ENCODE measurements around the gene TNRC18. TPM values are rescaled to one million over a fixed set of nuclear protein-coding genes. Genes with fewer than 3 reads are reported as not detected.
"Not testable (repeated sequence)": the region's sequence is repeated elsewhere in the genome, so short reads cannot be mapped to it uniquely, and the experiment has no call there.

The TNRC18 gene
- total RNA-seq, 1 donor from 2014 or later = 47.3 TPM

GRCh38 chr7:5337047-5337446 is 86.6 kb downstream of the TNRC18 start:
- H3K27ac Mint-ChIP-seq = no peak overlapping the region
- H3K4me1 Mint-ChIP-seq (ENCODE audit: low read depth) = peaks cover 6% of the 10 kb centered on the region
- H3K27me3 Mint-ChIP-seq (ENCODE audit: low read depth) = no peaks in the 10 kb centered on the region
- H3K36me3 Mint-ChIP-seq (ENCODE audit: low read depth) = peaks cover 78% of the 10 kb centered on the region
- intact Hi-C loops (cut with micrococcal nuclease) = no loop called here
- no peak overlapping the region for H3K4me3 Mint-ChIP-seq (ENCODE audit: low read depth)
- H3K9me3 Mint-ChIP-seq = peaks cover 17% of the 10 kb centered on the region
- DNase-seq (ENCODE audit: low spot score) = no peak

- Mint-ChIP-seq H3K36me3 (ENCODE audit: low read depth) (peaks cover 76% of the 10 kb centered on the region), H3K27ac (no peak overlapping the region), H3K4me3 (ENCODE audit: low read depth) (no peak overlapping the region), H3K27me3 (ENCODE audit: low read depth) (no peaks in the 10 kb centered on the region), H3K4me1 (ENCODE audit: low read depth) (peaks cover 12% of the 10 kb centered on the region), H3K9me3 (peaks cover 14% of the 10 kb centered on the region)
- intact Hi-C loops (cut with micrococcal nuclease) = no loop called here
- no peak for DNase-seq (ENCODE audit: low spot score)
Observed at GRCh38 chr7:5334671-5335070, 89.0 kb downstream of the TNRC18 start.

GRCh38 chr7:5333121-5334045 is 90.3 kb downstream of the TNRC18 start:
- Mint-ChIP-seq H3K4me1 (ENCODE audit: low read depth) (peaks cover 12% of the 10 kb centered on the region), H3K27ac (no peak overlapping the region), H3K4me3 (ENCODE audit: low read depth) (no peak overlapping the region), H3K9me3 (peaks cover 14% of the 10 kb centered on the region), H3K27me3 (ENCODE audit: low read depth) (no peaks in the 10 kb centered on the region), H3K36me3 (ENCODE audit: low read depth) (peaks cover 66% of the 10 kb centered on the region)
- intact Hi-C loops (cut with micrococcal nuclease) = no loop called here
- DNase-seq (ENCODE audit: low spot score) = no peak

GRCh38 chr7:5332579-5332978 is 91.1 kb downstream of the TNRC18 start:
- Mint-ChIP-seq H3K9me3 (peaks cover 14% of the 10 kb centered on the region), H3K36me3 (ENCODE audit: low read depth) (peaks cover 61% of the 10 kb centered on the region), H3K27ac (no peak overlapping the region), H3K4me1 (ENCODE audit: low read depth) (peaks cover 12% of the 10 kb centered on the region), H3K27me3 (ENCODE audit: low read depth) (no peaks in the 10 kb centered on the region), H3K4me3 (ENCODE audit: low read depth) (no peak overlapping the region)
- intact Hi-C loops (cut with micrococcal nuclease) = no loop called here
- DNase-seq (ENCODE audit: low spot score) = no peak

- no peak overlapping the region for H3K4me3 Mint-ChIP-seq (ENCODE audit: low read depth)
- H3K36me3 Mint-ChIP-seq (ENCODE audit: low read depth) = peaks cover 54% of the 10 kb centered on the region
- H3K9me3 Mint-ChIP-seq = no peaks in the 10 kb centered on the region
- H3K4me1 Mint-ChIP-seq (ENCODE audit: low read depth) = peaks cover 12% of the 10 kb centered on the region
- intact Hi-C loops (cut with micrococcal nuclease) = no loop called here
- no peaks in the 10 kb centered on the region for H3K27me3 Mint-ChIP-seq (ENCODE audit: low read depth)
- DNase-seq (ENCODE audit: low spot score) = no peak
- H3K27ac Mint-ChIP-seq = no peak overlapping the region
Observed at GRCh38 chr7:5330288-5330687, 93.3 kb downstream of the TNRC18 start.

GRCh38 chr7:5324961-5325360 is 98.7 kb downstream of the TNRC18 start:
- intact Hi-C loops (cut with micrococcal nuclease) = no loop called here
- Mint-ChIP-seq H3K4me1 (ENCODE audit: low read depth) (no peaks in the 10 kb centered on the region), H3K36me3 (ENCODE audit: low read depth) (peaks cover 67% of the 10 kb centered on the region), H3K27ac (no peak overlapping the region), H3K9me3 (peaks cover 3% of the 10 kb centered on the region), H3K27me3 (ENCODE audit: low read depth) (no peaks in the 10 kb centered on the region), H3K4me3 (ENCODE audit: low read depth) (no peak overlapping the region)
- no peak for DNase-seq (ENCODE audit: low spot score)

GRCh38 chr7:5323800-5324781 is 99.5 kb downstream of the TNRC18 start:
- Mint-ChIP-seq H3K36me3 (ENCODE audit: low read depth) (peaks cover 70% of the 10 kb centered on the region), H3K9me3 (peaks cover 11% of the 10 kb centered on the region)
- H3K27me3 Mint-ChIP-seq (ENCODE audit: low read depth); H3K4me3 Mint-ChIP-seq (ENCODE audit: low read depth); DNase-seq (ENCODE audit: low spot score); intact Hi-C loops (cut with micrococcal nuclease); H3K27ac Mint-ChIP-seq; H3K4me1 Mint-ChIP-seq (ENCODE audit: low read depth): not testable (repeated sequence)

- no peak overlapping the region for H3K27ac Mint-ChIP-seq
Observed at GRCh38 chr7:5322621-5323410, 100.8 kb downstream of the TNRC18 start.

GRCh38 chr7:5320802-5321396 is 102.7 kb downstream of the TNRC18 start:
- H3K4me3 Mint-ChIP-seq (ENCODE audit: low read depth) = no peak overlapping the region
- intact Hi-C loops (cut with micrococcal nuclease) = no loop called here
- H3K27ac Mint-ChIP-seq = no peak overlapping the region
- no peaks in the 10 kb centered on the region for H3K4me1 Mint-ChIP-seq (ENCODE audit: low read depth)
- peaks cover 23% of the 10 kb centered on the region for H3K9me3 Mint-ChIP-seq
- DNase-seq (ENCODE audit: low spot score) = no peak
- peaks cover 81% of the 10 kb centered on the region for H3K36me3 Mint-ChIP-seq (ENCODE audit: low read depth)
- no peaks in the 10 kb centered on the region for H3K27me3 Mint-ChIP-seq (ENCODE audit: low read depth)

More at GRCh38 chr7:5322621-5323410, 100.8 kb downstream of the TNRC18 start:
- no peaks in the 10 kb centered on the region for H3K4me1 Mint-ChIP-seq (ENCODE audit: low read depth)
- peaks cover 23% of the 10 kb centered on the region for H3K9me3 Mint-ChIP-seq
- H3K27me3 Mint-ChIP-seq (ENCODE audit: low read depth) = no peaks in the 10 kb centered on the region
- H3K36me3 Mint-ChIP-seq (ENCODE audit: low read depth) = peaks cover 83% of the 10 kb centered on the region
- DNase-seq (ENCODE audit: low spot score) = no peak
- intact Hi-C loops (cut with micrococcal nuclease) = no loop called here
- H3K4me3 Mint-ChIP-seq (ENCODE audit: low read depth) = no peak overlapping the region

GRCh38 chr7:5320391-5320790 is 103.2 kb downstream of the TNRC18 start:
- no peak overlapping the region for H3K27ac Mint-ChIP-seq
- intact Hi-C loops (cut with micrococcal nuclease) = no loop called here
- DNase-seq (ENCODE audit: low spot score) = no peak
- H3K9me3 Mint-ChIP-seq = peaks cover 23% of the 10 kb centered on the region
- no peak overlapping the region for H3K4me3 Mint-ChIP-seq (ENCODE audit: low read depth)
- no peaks in the 10 kb centered on the region for H3K27me3 Mint-ChIP-seq (ENCODE audit: low read depth)
- H3K4me1 Mint-ChIP-seq (ENCODE audit: low read depth) = no peaks in the 10 kb centered on the region
- peaks cover 83% of the 10 kb centered on the region for H3K36me3 Mint-ChIP-seq (ENCODE audit: low read depth)

GRCh38 chr7:5318613-5319012 is 105.0 kb downstream of the TNRC18 start:
- DNase-seq (ENCODE audit: low spot score); H3K27me3 Mint-ChIP-seq (ENCODE audit: low read depth); H3K4me3 Mint-ChIP-seq (ENCODE audit: low read depth); H3K4me1 Mint-ChIP-seq (ENCODE audit: low read depth); H3K27ac Mint-ChIP-seq; intact Hi-C loops (cut with micrococcal nuclease): not testable (repeated sequence)
- peaks cover 65% of the 10 kb centered on the region for H3K36me3 Mint-ChIP-seq (ENCODE audit: low read depth)
- H3K9me3 Mint-ChIP-seq = peaks cover 23% of the 10 kb centered on the region

- Mint-ChIP-seq H3K4me3 (ENCODE audit: low read depth) (no peak overlapping the region), H3K27ac (no peak overlapping the region), H3K9me3 (peaks cover 23% of the 10 kb centered on the region), H3K4me1 (ENCODE audit: low read depth) (no peaks in the 10 kb centered on the region), H3K36me3 (ENCODE audit: low read depth) (peaks cover 56% of the 10 kb centered on the region), H3K27me3 (ENCODE audit: low read depth) (no peaks in the 10 kb centered on the region)
- intact Hi-C loops (cut with micrococcal nuclease) = no loop called here
- no peak for DNase-seq (ENCODE audit: low spot score)
Observed at GRCh38 chr7:5315761-5316160, 107.9 kb downstream of the TNRC18 start.
